HG03565 (cell line): ENCODE data around the gene NPTXR.
"Not testable (repeated sequence)": the region's sequence is repeated elsewhere in the genome, so short reads cannot be mapped to it uniquely, and the experiment has no call there.

Experiments used
- ATAC-seq: cut with Tn5 transposase; IDR thresholded peaks from one replicate; pipeline ENCODE4 v1.9.1; 2021; ENCODE audit warnings: mild to moderate bottlenecking, moderate library complexity; ENCODE audit not compliant: unreplicated experiment

Gene NPTXR

GRCh38 chr22:38832005-38832978 lies 11.5 kb downstream of the NPTXR start:
- no peak for ATAC-seq

GRCh38 chr22:38831166-38831945 lies 12.5 kb downstream of the NPTXR start:
- ATAC-seq = no peak

GRCh38 chr22:38830845-38831108 lies 13.1 kb downstream of the NPTXR start:
- no peak for ATAC-seq

GRCh38 chr22:38830026-38830844 lies 13.6 kb downstream of the NPTXR start:
- no peak for ATAC-seq

GRCh38 chr22:38829485-38829884 lies 14.3 kb downstream of the NPTXR start:
- no peak for ATAC-seq

GRCh38 chr22:38828616-38829205 lies 15.1 kb downstream of the NPTXR start:
- ATAC-seq = no peak

- ATAC-seq = no peak
Measured at GRCh38 chr22:38828191-38828590, 15.6 kb downstream of the NPTXR start.

- ATAC-seq = no peak
Measured at GRCh38 chr22:38827510-38827909, 16.3 kb downstream of the NPTXR start.

- no peak for ATAC-seq
Measured at GRCh38 chr22:38826801-38827200, 17.0 kb downstream of the NPTXR start.

- ATAC-seq = no peak
Measured at GRCh38 chr22:38826386-38826785, 17.4 kb downstream of the NPTXR start.

- no peak for ATAC-seq
Measured at GRCh38 chr22:38824585-38824984, 19.2 kb downstream of the NPTXR start.

GRCh38 chr22:38823637-38824036 lies 20.2 kb downstream of the NPTXR start:
- no peak for ATAC-seq

- no peak for ATAC-seq
Measured at GRCh38 chr22:38823076-38823475, 20.8 kb downstream of the NPTXR start.

GRCh38 chr22:38820020-38820419 lies 23.8 kb downstream of the NPTXR start:
- ATAC-seq = no peak

- no peak for ATAC-seq
Measured at GRCh38 chr22:38819387-38819940, 24.4 kb downstream of the NPTXR start.

GRCh38 chr22:38817196-38817595 lies 26.6 kb downstream of the NPTXR start:
- no peak for ATAC-seq

GRCh38 chr22:38815842-38816241 lies 28.0 kb downstream of the NPTXR start:
- ATAC-seq = no peak

GRCh38 chr22:38811241-38811640 lies 32.6 kb downstream of the NPTXR start:
- ATAC-seq = no peak

GRCh38 chr22:38805041-38805593 lies 38.7 kb downstream of the NPTXR start:
- not testable (repeated sequence) for ATAC-seq

- ATAC-seq = no peak
Measured at GRCh38 chr22:38802671-38803121, 41.1 kb downstream of the NPTXR start.
